Smooth muscle cell of the brain vasculature (primary cell): Measurements from ENCODE around the gene WDR75.

Source experiments
- DNase-seq: peaks from one replicate; pipeline ENCODE4 v3.0.0-alpha.2; 2012; ENCODE audit warnings: low read depth, low spot score

The WDR75 gene

DNA sequence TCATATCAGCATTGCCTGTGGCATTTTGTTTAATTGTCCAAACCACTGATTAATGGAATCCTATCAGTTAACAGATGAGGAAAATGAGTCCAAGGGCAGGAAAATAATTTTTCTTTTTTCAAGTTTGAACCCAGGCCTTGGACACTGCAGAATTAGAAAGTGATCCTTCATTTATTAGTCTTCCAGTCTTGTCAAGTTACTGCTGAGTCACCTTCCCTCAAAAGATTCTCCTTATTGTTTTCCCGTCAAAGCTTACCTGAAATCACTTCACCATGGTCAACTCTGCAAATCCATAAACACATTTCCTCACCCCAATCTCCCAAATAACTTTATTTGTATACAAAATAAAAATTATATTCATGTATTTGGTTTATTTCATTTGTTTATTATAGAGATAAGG, 57.9 kb downstream of the WDR75 start:
- DNase-seq, result no peak

DNA sequence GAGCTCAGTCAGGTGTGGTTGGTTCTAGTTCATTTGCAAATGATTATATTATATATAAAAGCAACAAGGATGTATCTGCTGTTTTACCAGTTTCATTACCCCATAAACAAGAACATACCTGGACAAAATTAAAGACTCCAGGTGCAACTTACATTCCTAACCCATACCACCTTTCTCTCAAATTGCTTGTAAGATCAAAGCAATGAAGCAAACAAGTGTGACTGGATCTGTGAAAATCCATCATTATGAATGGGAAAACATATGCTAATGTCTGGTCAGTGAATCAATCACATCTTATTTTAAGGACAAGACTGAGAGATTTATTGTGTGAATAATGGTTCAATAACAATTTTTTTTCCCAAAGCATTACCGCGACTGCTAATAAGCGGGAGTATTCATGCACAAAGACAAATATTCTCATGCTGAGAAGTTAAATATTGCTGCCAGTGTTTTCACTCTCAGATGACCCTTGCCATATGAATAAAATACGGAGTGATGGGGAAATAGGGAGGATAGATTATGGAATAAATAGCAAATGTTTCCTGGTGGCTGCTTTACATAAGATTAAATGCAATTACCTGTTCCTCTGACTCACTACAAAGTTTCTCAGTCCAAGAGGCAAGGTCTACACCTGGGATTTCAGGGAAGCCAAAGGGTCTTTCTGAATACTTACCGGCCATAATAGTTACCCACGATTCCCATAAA, 59.3 kb downstream of the WDR75 start:
- no peak for DNase-seq

GRCh38 chr2:189501487-189501886, 60.2 kb downstream of the WDR75 start:
- DNase-seq, result no peak

GRCh38 chr2:189502714-189503113, 61.4 kb downstream of the WDR75 start:
- DNase-seq, result peak; percentile 17

DNA sequence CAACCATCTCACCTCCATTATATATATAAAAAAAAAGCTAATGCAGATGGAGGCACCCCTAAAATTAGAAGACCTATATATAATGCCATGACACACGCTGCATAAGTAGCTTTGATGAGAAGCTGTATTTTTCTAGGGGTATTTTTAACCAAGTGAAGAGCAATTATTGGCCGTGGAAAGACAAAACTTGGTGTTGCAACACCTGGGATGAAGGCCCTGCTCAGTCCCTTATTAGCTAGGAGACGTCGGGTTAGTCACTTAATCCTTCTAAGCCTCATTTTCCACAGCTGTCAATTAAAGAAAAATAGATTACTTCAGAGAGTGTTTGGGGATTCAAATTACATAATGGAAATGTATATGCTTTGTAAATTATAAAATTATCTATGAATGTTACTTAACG, 63.0 kb downstream of the WDR75 start:
- DNase-seq, result no peak

DNA sequence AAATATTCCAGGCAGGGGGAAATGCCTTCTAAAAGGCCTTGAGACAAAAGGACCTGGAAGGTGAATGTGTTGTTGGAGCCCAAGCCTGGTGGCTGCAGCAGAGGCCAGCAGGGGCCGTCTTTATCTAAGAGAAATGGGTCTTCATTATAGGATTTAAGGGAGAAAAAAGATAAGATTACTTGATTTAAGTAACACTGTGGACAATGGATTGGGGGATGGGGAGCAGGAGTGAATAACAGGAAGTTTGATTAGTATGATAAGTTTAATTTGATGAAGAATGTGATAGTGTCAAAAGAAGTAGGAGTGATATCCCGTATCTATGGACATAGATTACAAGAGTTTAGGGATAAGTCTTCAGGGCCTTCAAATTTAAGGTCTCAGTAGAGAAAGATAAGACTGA, 64.2 kb downstream of the WDR75 start:
- no peak for DNase-seq

GRCh38 chr2:189506514-189506976, 65.3 kb downstream of the WDR75 start:
- no peak for DNase-seq

- DNase-seq, result no peak
Observed at GRCh38 chr2:189511210-189511959, 70.1 kb downstream of the WDR75 start.

DNA sequence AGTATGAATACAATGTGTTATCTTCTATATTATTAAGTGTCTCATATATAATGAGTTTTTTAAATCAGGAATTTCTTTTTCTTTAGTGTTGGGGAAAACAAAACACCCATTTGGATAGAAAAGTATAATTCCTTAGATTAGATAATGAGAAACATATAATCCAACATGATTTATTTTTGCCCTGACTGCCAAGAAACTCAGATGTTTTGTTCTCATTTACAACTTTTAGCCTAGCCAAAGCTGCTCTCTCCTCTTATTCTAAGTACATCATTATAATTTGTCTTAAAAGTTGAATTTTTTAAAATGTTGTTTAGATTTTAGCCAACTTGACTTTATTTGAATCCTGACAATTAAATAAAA, 70.7 kb downstream of the WDR75 start:
- DNase-seq, result no peak

DNA sequence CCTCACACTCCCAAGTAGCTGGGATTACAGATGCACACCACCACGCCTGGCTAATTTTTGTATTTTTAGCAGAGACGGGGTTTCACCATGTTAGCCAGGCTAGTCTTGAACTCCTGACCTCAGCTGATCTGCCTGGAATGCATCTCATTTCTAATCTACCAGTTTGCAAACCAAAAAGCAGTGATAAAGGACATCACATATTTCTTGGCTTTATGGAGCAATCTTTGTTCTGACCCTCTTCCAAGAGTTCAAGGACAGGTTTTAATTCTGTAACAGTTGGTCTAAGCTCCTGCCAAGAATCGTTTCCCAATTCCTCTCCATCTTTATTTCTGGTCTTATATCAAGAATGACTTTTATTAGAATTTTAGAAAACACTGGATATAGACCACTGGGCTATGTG, 71.6 kb downstream of the WDR75 start:
- no peak for DNase-seq

GRCh38 chr2:189514104-189514503, 72.8 kb downstream of the WDR75 start:
- DNase-seq, result no peak

GRCh38 chr2:189515264-189515663, 74.0 kb downstream of the WDR75 start:
- peak; percentile 50 for DNase-seq

DNA sequence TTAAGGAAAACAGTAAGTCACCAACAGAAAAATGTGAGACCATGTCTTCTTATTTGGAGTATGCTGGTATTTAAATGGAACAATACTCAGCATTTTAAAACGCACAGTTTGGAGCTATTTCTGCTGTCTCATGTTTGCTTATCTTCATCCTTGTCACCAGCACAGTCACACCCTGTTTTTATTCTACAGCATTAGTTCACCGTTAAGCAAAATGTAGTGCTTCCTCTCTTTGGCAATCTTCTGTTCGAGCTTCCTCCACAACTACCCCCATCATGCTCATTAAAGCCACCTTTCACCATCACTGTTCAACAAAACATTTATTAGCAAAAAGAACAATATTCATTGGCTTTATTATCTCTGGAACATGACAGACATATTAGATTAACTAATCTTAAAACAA, 75.3 kb downstream of the WDR75 start:
- DNase-seq, result no peak

DNA sequence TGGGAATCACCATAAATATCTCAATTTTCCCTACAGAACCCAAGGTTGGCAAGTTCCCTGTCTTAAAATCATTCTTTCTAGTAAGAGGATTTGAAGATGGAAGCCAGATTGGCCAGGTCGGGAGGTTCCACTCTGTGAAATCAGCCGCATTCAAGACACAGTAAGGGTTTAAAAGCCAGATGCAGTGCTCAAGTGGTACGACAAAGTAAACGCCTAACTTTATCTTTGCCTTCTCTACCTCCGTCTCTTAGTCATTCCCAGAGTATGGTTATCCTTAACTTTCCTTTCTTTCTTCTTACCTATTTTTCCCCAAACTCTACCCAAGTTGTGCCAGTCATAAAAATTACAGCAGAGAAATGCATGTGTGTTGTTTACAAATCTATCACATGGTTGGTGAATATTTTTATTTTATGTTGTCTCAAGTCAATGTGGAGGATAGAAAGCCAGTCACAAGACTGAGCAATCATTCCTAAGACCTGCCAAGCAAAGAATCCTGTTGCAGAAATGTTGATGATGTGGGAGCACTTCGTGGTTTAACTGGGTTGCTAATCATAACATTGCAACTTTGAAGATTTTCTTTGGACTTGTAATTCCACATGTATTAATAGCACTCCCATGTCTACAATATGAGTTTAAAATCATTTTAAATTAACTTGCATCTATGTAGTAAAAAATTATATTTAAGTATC, 76.7 kb downstream of the WDR75 start:
- DNase-seq, result no peak

- no peak for DNase-seq
Observed at GRCh38 chr2:189519631-189520387, 78.5 kb downstream of the WDR75 start.

DNA sequence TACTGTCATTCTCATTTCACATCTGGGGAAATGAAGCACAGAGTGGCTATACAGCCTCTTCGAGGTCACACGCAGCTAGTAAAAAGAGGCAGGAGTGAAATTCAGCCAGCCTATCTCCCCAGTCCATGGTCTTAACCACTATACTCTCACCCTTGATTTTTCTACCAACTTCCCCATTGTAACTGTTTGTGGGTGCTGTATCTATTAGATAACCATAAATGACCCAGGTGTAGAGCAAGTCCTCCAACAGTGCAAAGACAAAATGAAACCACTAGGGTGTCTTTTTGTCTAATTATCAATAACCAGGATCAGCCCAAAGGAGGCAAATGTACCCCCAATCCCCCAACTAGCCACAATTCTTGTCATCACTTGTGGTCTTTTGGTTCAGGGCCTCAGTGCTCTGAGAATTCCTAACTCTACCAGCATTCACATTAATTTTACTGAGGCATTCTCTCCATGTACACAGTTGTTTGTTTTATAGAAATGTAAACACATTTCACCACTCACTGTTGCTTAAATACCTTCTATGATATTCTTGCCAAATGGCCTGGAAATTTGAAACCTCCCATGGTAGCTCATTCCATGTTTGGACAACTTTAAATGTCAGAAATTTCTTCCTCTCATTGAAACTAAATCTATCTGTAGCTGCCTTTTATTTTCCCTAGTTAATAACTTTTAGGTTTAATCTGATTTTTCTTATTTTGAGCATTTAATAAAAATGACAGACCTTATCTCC, 80.6 kb downstream of the WDR75 start:
- DNase-seq, result no peak

DNA sequence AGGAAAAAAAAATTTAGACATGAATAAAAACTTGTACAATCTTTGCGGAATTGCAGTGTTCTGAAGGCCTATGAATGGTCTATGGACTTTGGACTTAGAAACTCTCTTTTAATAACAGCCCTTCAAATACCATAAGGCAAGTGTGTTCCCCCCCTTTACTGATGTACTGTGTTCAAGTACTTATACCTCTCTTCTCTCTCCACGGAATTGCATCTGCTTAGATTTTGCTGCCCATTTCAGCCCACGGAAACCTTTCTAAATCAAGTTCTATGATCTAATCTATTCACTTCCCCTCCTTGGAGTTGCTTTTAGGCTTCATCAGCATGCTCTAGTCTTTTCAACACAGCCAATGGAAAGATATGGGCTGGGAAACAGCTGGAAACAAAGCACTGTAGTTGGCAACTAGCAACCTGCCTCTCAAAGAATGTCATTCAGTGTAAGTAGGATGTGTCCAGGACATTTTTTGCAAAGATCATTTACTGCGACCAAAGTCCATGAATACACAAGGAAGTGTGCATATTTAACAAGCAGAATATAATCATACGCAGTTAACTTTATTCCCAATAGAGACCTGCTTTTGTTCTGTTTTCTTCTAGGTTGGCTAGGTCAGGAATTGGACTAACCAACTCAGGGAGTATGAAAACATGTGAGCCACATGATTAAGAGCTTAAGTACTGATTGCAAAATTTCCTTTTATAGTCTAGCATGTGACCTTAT, 81.3 kb downstream of the WDR75 start:
- DNase-seq, result no peak

- no peak for DNase-seq
Observed at GRCh38 chr2:189524746-189525145, 83.5 kb downstream of the WDR75 start.
